Measurements from ENCODE around the gene BNIP1. TPM values are rescaled to one million over a fixed set of nuclear protein-coding genes. Genes with fewer than 3 reads are reported as not detected.

Gene BNIP1
- total RNA-seq, 1 experiment from 2014 or later: 13.5 TPM

- no peak for DNase-seq
- ChIA-PET CTCF (interaction anchor here (0.6 kb wide), 1 partner anchor 655 kb away, joined by 4 read pairs; no protein-coding TSS in a partner anchor), POLR2A (ENCODE audit: unreplicated experiment) (no interaction called here)
- Histone ChIP-seq H3K9me2 (ENCODE audit: insufficient read depth) (no peaks in the 10 kb centered on the region), H3K4me1 (replicated peaks; ENCODE audit: insufficient read depth) (0 out of 2 replicates have a peak, but pooled peaks cover 7% of the 10 kb centered on the region), H3K36me3 (ENCODE audit: low read depth) (no peaks in the 10 kb centered on the region), H3K27me3 (ENCODE audit: insufficient read depth, low read depth) (no peaks in the 10 kb centered on the region), H3K9me3 (ENCODE audit: insufficient read depth, low read depth) (no peaks in the 10 kb centered on the region), H3K4me2 (no peak overlapping the region), H3K79me2 (ENCODE audit: low read depth) (no peaks in the 10 kb centered on the region), H3K4me3 (no peak overlapping the region), H3K27ac (no peak overlapping the region), H4K20me1 (ENCODE audit: insufficient read depth) (no peaks in the 10 kb centered on the region), H3F3A (ENCODE audit: insufficient read depth, low read depth) (no peaks in the 10 kb centered on the region), H2AFZ (no peak overlapping the region)
- TF ChIP-seq CTCF (conservative IDR thresholded peaks at IDR 0.05): no peak
- intact Hi-C loops (cut with micrococcal nuclease; ENCODE audit: unreplicated experiment): no loop called here
- no TSS peak for BruUV-seq (replicated peaks)
Measured at GRCh38 chr5:173159256-173159655, 14.9 kb downstream of the BNIP1 start.

DNA sequence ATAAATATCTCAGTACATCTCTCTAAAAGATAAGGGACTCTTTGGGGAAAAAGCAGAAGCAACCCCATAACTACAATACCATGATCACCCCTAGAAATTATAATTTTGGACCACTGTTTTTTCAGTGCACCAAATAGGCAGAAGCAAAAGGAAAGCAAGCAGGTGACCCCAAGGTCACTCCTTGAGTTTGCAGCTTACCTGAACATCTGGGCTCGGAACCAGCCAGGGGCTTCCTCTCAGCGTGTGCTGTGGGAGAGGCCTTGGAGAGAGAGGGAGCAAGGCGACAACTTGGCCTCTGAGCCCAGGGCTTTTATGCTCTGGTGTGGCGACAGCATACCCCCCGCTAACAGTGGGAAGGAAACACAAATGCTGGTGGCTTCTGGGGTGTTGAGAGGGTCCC lies 16.8 kb downstream of the BNIP1 start:
- Histone ChIP-seq H3K9me2 (ENCODE audit: insufficient read depth) (no peaks in the 10 kb centered on the region), H3K4me1 (replicated peaks; ENCODE audit: insufficient read depth) (no peaks in the 10 kb centered on the region), H3K4me2 (no peak overlapping the region), H3F3A (ENCODE audit: insufficient read depth, low read depth) (no peaks in the 10 kb centered on the region), H3K27me3 (ENCODE audit: insufficient read depth, low read depth) (no peaks in the 10 kb centered on the region), H3K36me3 (ENCODE audit: low read depth) (no peaks in the 10 kb centered on the region), H3K27ac (no peak overlapping the region), H4K20me1 (ENCODE audit: insufficient read depth) (no peaks in the 10 kb centered on the region), H3K4me3 (no peak overlapping the region), H2AFZ (no peak overlapping the region), H3K9me3 (ENCODE audit: insufficient read depth, low read depth) (no peaks in the 10 kb centered on the region), H3K79me2 (ENCODE audit: low read depth) (no peaks in the 10 kb centered on the region)
- DNase-seq: no peak
- TF ChIP-seq EZH2 (IDR thresholded peaks at IDR 0.05; ENCODE audit: low read depth) (no peak), CTCF (conservative IDR thresholded peaks at IDR 0.05) (no peak)
- no TSS peak for BruUV-seq (replicated peaks)
- intact Hi-C loops (cut with micrococcal nuclease; ENCODE audit: unreplicated experiment): loop anchor here (10.0 kb wide), 2 partner anchors 414 to 1154 kb away; no protein-coding TSS in a partner anchor
- CTCF ChIA-PET: no interaction called here
- POLR2A ChIA-PET (ENCODE audit: unreplicated experiment): no interaction called here

GRCh38 chr5:173163219-173163618 lies 18.9 kb downstream of the BNIP1 start:
- H3K9me2 ChIP-seq (ENCODE audit: insufficient read depth): no peaks in the 10 kb centered on the region
- no peak overlapping the region for H3K4me3 ChIP-seq
- POLR2A ChIA-PET (ENCODE audit: unreplicated experiment): no interaction called here
- CTCF ChIA-PET: no interaction called here
- BruUV-seq (replicated peaks): no TSS peak
- no peak overlapping the region for H3K27ac ChIP-seq
- H3F3A ChIP-seq (ENCODE audit: insufficient read depth, low read depth): no peaks in the 10 kb centered on the region
- H3K4me2 ChIP-seq: no peak overlapping the region
- DNase-seq: no peak
- H3K4me1 ChIP-seq (replicated peaks; ENCODE audit: insufficient read depth): no peaks in the 10 kb centered on the region
- no peaks in the 10 kb centered on the region for H3K27me3 ChIP-seq (ENCODE audit: insufficient read depth, low read depth)
- no peaks in the 10 kb centered on the region for H4K20me1 ChIP-seq (ENCODE audit: insufficient read depth)
- H3K36me3 ChIP-seq (ENCODE audit: low read depth): no peaks in the 10 kb centered on the region
- H3K79me2 ChIP-seq (ENCODE audit: low read depth): no peaks in the 10 kb centered on the region
- no peaks in the 10 kb centered on the region for H3K9me3 ChIP-seq (ENCODE audit: insufficient read depth, low read depth)
- intact Hi-C loops (cut with micrococcal nuclease; ENCODE audit: unreplicated experiment): loop anchor here (10.0 kb wide), 2 partner anchors 412 to 1152 kb away; no protein-coding TSS in a partner anchor
- TF ChIP-seq CTCF (conservative IDR thresholded peaks at IDR 0.05): no peak
- no peak for TF ChIP-seq EZH2 (IDR thresholded peaks at IDR 0.05; ENCODE audit: low read depth)
- H2AFZ ChIP-seq: no peak overlapping the region
